NCI-H2196 (cell line): ENCODE data around the gene YTHDF1.
"Not testable (repeated sequence)": the region's sequence is repeated elsewhere in the genome, so short reads cannot be mapped to it uniquely, and the experiment has no call there.

Experiments
- DNase-seq: peaks from one replicate; lab custom pipeline; 2025; ENCODE audit not compliant: unreplicated experiment; lab: John Stamatoyannopoulos, UW

YTHDF1 gene

GRCh38 chr20:63173552-63174191 lies 42.3 kb downstream of the YTHDF1 start:
- DNase-seq: no peak

DNA sequence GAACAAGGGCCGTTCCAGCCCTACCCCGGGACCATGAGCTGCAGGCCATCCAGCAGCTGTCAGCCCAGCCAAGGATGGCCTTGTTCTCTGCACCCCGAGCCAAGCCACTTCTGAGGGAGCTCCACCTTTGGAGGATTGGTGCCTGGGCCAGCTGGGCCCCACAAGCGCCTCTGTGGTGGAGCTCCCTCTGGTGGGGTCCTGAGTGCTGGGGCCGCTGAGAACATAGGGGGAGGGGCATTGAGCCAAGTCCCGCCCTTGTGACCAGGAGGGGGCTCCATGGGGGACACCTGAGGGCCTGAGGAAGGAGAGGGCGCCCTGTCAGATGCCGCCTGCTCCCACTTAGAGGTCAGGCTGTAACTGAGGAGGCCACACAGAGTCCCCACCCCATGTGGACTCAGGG lies 43.2 kb downstream of the YTHDF1 start:
- no peak for DNase-seq

- no peak for DNase-seq
These were observed 43.9 kb downstream of the YTHDF1 start for GRCh38 chr20:63171991-63172390.

- no peak for DNase-seq
These were observed 46.2 kb downstream of the YTHDF1 start for GRCh38 chr20:63169681-63170080.

- no peak for DNase-seq
These were observed 47.1 kb downstream of the YTHDF1 start for GRCh38 chr20:63168861-63169260.

- no peak for DNase-seq
These were observed 47.9 kb downstream of the YTHDF1 start for GRCh38 chr20:63167918-63168520.

DNA sequence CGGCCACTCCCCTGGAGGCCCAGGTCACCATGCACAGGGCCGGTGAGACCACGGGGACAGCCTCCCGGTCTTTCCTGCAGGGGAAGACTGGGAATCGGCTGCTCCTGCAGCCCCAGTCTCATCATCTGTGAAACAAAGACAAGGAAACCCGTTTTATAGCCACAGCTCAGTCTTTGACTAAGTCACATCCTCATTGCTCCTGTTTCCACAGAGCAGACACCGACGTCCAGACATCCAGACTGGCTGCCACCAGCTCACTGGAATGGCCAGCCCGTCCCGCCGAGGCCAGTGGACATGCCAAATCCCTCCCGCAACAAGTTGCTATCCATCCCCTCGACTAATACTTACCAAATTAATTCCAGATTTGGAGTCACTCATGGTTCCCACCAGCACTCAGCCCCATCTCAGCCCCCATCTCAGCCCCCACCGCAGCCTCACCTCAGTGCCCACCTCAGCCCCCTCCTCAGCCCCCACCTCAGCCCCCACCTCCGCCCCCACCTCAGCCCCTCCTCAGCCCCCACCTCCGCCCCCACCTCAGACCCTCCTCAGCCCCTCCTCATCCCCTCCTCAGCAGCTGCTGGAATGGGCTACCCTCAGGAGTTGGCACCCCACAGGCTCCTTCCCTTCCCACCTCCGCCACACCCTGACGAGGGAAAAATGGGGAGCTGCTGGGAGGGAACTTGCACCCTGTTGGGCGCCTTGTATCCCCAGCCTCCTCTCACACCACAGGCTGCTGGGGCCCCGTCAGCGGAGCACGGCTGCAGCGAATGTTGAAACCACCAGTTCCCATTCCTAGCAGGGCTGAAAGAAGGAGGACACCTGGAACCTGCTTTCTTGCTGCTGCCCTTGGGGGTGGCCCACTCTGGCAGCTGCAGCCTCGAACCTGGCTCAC lies 48.7 kb downstream of the YTHDF1 start:
- no peak for DNase-seq

DNA sequence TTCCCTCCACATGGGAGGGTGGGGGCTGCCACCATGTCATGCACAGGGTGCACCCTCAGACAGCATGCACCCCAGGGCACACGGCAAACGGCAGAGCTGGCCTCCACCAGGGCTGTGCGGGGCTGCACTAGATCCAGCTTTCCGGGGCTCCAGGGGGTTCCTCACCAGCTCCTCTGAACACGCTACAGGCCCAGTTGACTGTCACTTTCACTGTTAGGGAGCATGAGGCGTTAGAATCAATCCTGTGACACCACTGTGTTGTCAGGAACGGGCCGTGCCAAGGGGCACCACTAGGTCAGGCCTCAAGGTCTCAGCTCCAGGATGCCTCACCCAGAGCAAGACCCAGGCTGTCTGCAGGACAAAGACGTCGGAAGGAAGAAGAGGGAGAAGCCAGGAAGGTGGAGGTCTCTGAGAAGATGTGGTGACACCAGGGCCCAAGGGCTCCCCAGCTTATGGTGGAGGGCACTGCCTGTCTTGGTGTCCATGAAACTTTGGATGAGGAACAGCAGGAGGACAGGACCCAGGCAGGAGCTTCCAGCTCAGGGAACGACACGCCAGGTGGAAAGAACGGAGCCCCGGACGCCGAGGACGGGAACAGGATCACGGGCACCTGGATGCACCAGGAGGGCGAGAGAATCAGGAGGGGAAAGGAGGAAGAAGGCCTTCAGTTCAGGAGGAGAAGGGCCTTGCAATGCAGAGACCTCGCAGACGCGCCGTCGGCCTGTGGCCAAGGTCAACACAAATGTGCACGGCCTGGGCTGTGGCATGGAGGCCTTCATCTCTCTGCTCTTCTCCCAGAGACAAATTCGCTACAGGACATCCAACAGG lies 49.5 kb downstream of the YTHDF1 start:
- no peak for DNase-seq

GRCh38 chr20:63165356-63166192 lies 50.4 kb downstream of the YTHDF1 start:
- no peak for DNase-seq

- no peak for DNase-seq
These were observed 51.2 kb downstream of the YTHDF1 start for GRCh38 chr20:63164484-63165355.

DNA sequence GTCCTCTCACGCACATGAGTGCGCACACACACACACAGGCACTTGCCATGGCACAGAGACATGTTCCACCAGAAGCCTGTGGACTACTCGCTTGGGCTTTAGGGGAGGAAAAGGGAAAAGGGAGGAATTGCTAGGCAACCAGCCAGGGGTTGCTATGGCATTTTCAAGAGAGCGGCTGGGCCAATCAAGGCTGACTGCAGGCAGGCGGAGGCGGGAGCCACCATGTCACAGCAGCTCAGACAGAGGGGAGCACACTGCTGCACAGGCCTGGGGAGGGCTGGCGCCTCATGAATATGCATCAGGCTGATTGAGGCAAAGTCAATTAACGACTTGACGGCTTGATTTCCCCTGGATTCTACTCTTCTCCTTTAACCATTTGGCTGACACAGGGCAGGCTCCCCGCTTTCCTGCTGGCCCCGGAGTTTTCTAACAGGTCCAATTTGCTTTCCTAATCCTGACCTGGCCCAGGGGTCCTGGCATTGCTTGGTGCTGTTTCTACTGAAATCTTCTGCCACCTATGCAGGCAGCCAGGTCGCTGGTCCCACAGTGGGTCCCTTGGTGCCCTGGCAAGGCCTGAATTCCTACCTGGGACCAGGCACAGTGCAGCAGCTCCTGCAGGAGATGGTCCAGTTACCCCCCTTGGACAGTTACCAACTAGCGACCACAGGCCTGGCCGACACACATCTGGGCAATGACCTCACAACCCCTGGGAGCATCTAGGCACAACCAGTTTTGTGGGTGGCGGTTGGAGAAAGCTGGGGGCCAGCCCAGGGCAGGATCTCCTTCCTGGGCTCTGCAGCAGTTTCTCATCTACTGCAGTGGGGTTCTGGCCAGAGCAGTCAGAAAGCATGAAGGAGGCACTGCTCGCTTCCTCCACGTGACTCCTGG lies 52.1 kb downstream of the YTHDF1 start:
- peak; percentile 46 for DNase-seq

GRCh38 chr20:63163171-63163570 lies 52.8 kb downstream of the YTHDF1 start:
- no peak for DNase-seq

DNA sequence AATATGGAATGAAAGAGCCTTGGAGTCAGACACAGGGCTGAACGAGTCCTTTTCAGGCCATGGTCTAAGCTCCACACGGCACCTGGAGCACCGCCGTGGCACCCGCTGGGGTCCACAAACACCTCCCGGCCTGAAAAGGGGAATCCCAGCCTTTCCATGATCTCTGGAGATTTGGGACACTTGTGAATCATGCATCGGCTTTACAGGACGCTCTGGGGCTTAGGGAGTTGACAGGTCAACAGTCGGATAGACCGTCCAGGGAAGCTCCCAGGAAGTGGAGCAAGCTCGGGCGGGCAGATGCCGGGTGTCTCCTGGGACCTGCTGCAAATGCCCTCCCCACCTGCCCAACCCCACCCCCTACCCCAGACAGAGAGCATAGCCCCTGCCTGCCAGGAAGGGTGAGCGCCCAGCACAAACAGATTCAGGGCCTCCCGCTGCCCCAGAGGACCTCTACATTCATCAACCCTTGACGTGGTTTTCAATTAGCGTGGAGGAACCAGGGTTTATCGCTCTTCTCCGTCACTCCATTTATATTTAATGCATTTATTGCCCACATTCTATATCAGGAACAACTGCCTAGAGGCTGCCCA lies 53.6 kb downstream of the YTHDF1 start:
- DNase-seq: no peak

DNA sequence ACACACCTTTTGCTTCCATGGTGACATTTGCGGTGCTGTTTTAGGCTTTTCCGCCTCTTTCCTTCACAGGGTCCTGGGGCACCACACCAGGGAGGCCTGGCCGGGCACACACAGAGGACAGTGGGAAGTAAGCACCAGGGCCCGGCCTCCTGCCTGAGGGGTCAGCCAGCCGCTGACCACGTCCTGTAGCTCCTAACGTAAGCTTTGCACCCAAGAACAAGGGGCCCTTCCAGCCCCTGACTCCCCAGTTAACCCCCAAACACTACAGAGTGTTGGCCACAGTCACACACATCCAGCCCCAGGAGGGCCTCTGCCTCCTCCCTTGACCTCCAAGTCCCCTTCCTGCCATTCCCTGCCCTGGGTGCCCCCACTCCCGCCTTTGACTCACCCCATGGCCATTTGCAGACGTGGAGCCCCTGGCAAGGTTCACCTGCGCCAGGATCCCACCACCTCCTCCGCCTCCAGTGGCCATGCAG lies 54.7 kb downstream of the YTHDF1 start:
- DNase-seq: no peak

DNA sequence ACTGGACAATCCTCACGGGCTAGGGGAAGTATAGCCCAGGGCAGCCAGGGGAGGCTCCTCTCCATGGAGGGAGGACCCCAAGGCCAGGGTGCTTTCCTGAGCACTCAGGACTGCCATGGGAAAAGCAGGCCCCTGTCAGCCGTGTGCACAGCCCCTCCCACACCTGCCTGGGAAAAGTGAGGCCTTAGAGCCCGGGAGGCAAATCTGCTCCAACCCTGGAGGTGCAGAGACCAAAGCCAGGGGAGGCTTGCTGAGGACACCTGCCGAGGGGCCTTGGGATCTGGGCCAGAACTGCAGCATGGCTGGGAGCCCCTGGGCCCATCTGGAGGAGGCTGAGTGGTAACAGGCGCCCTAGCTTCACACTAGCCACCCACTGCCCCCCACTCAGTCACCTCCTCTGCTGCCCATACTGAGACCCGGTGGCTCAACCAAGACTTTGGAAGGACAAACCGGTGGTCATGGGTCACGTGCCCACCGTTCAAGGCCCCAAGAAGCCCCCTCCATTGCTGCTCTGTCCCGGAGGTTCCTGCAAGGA lies 55.2 kb downstream of the YTHDF1 start:
- DNase-seq: no peak

DNA sequence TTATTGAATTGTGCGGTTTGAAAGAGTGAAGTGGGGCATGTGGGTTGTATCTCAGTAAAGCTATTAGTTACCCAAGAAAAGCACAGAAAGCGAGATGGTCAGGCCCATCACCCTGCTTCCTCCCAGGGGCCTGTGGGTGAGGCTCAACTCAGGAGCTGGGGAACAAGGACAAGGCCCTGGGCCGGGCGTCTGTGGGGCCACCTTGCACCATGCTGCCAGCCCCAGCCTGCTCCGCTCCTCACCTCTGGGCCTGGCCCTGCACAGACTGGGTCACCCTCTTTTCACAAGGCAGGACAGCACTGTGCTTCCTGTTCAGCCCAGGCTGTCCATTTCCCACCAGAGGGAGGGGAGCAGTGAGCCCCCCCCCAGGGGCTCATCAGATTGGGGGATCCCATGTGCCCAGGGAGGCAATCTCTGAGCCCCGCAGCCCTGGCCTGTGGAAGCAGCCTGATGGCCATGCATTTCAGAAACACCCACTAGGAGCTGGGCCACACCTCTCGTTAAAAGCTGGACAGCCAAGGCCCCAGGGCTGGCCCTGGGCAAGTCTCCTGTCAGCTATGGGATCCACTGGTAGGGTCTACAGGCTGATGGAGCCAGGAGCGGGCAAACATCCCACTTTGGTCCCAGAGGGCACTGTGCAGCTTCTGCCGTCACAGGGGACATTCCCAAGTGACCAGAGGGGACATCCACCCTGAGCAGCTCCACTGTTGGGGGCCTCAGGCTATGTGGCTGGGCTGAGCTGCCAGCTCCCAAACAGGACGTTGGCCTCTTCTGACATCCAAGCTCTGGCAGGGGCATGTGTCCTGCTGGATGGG lies 55.9 kb downstream of the YTHDF1 start:
- no peak for DNase-seq

DNA sequence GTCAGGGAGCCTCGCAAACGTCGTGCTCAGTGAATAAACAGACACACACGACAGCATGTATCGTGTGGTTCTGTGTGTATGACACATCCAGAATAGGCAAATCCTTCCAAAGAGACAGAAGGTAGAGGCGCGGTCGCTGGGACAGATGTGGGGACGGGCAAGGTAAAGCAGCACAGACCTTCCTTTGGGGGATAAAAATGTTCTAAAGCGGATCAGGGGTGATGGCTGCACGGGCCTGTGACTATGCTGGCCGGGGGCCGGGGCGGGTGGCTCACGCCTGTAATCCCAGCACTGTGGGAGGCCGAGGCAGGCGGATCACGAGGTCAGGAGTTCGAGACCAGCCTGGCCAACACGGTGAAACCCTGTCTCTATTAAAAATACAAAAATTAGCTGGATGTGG lies 56.7 kb downstream of the YTHDF1 start:
- DNase-seq: not testable (repeated sequence)
